ENCODE results near the gene QRSL1.
"Not testable (repeated sequence)": the region's sequence is repeated elsewhere in the genome, so short reads cannot be mapped to it uniquely, and the experiment has no call there.

The QRSL1 gene

GRCh38 chr6:106626485-106626884, 2.9 kb upstream of the QRSL1 start:
- DNase-seq, result no peak

- not testable (repeated sequence) for DNase-seq
Measured at GRCh38 chr6:106627760-106628159, 1.6 kb upstream of the QRSL1 start.

- no peak for DNase-seq
Measured at GRCh38 chr6:106628658-106629102, 698 bp upstream of the QRSL1 start.

- no peak for DNase-seq
Measured at GRCh38 chr6:106629859-106630163, 433 bp downstream of the QRSL1 start.

- no peak for DNase-seq
Measured at GRCh38 chr6:106630366-106630765, 988 bp downstream of the QRSL1 start.

- DNase-seq, result no peak
Measured at GRCh38 chr6:106631346-106631745, 2.0 kb downstream of the QRSL1 start.

GRCh38 chr6:106634565-106634964, 5.2 kb downstream of the QRSL1 start:
- no peak for DNase-seq

GRCh38 chr6:106637051-106637716, 7.8 kb downstream of the QRSL1 start:
- no peak for DNase-seq

GRCh38 chr6:106637717-106638341, 8.5 kb downstream of the QRSL1 start:
- no peak for DNase-seq

- DNase-seq, result no peak
Measured at GRCh38 chr6:106639812-106640211, 10.4 kb downstream of the QRSL1 start.

- DNase-seq, result no peak
Measured at GRCh38 chr6:106642476-106642875, 13.1 kb downstream of the QRSL1 start.

- DNase-seq, result no peak
Measured at GRCh38 chr6:106643061-106643460, 13.7 kb downstream of the QRSL1 start.

- no peak for DNase-seq
Measured at GRCh38 chr6:106648651-106649308, 19.4 kb downstream of the QRSL1 start.

- no peak for DNase-seq
Measured at GRCh38 chr6:106658469-106658868, 29.1 kb downstream of the QRSL1 start.

- DNase-seq, result no peak
Measured at GRCh38 chr6:106659859-106660258, 30.5 kb downstream of the QRSL1 start.

- DNase-seq, result no peak
Measured at GRCh38 chr6:106662458-106662857, 33.1 kb downstream of the QRSL1 start.

GRCh38 chr6:106666282-106667021, 37.1 kb downstream of the QRSL1 start:
- DNase-seq, result no peak

GRCh38 chr6:106667022-106667402, 37.6 kb downstream of the QRSL1 start:
- DNase-seq, result no peak

GRCh38 chr6:106670236-106670635, 40.9 kb downstream of the QRSL1 start:
- DNase-seq, result no peak

- DNase-seq, result no peak
Measured at GRCh38 chr6:106671651-106672050, 42.3 kb downstream of the QRSL1 start.

- DNase-seq, result no peak
Measured at GRCh38 chr6:106674541-106675229, 45.3 kb downstream of the QRSL1 start.

GRCh38 chr6:106677282-106677681, 47.9 kb downstream of the QRSL1 start:
- no peak for DNase-seq

- DNase-seq, result no peak
Measured at GRCh38 chr6:106684011-106684410, 54.6 kb downstream of the QRSL1 start.

Measured in CD4-positive, alpha-beta T cell treated with Interleukin-10 for 1 hour (primary cell).